A549 (cell line): Measurements from ENCODE around the gene HAUS5.

Source experiments
- CBX8 ChIP-seq: fragments of 200-600 bp; sonication (generic); IDR thresholded peaks from 2 replicates; pipeline ENCODE4 v1.6.1; 2016
- CHD2 ChIP-seq: fragments of 150-350 bp; IDR thresholded peaks from 2 replicates; pipeline ENCODE4 v1.6.1; 2014; ENCODE audit warnings: low read length; ENCODE audit not compliant: partially characterized antibody
- CTCF ChIP-seq: fragments of >200 bp; sonication (Bioruptor Twin); formaldehyde crosslinking; IDR thresholded peaks from 3 replicates; pipeline ENCODE4 v1.5.1; 2016
- EP300 ChIP-seq, 2 experiments: fragments of >200 bp; sonication (Bioruptor Twin); formaldehyde crosslinking; IDR thresholded peaks; 2 replicates in 1 of 2; 3 replicates in 1 of 2; pipeline ENCODE4 v1.6.1; 2016 to 2017
- FOSL2 ChIP-seq, 2 experiments: fragments of 450-650 bp in 1 of 2; fragments of >200 bp in 1 of 2; sonication (Bioruptor Twin) in 1 of 2; formaldehyde crosslinking; IDR thresholded peaks; 2 replicates each; pipeline versions ENCODE4 v1.5.0 to v1.6.1; 2016 to 2020; ENCODE audit warnings: mild to moderate bottlenecking in 1 of 2, moderate library complexity in 1 of 2
- JUNB ChIP-seq: fragments of >200 bp; sonication (Bioruptor Twin); formaldehyde crosslinking; IDR thresholded peaks from 2 replicates; pipeline ENCODE4 v1.6.1; 2016
- MYC ChIP-seq: IDR thresholded peaks from 2 replicates; pipeline ENCODE4 v1.6.1; 2012; ENCODE audit warnings: mild to moderate bottlenecking, inconsistent platforms, low read length, improper control_type of control experiment, borderline replicate concordance
- PBX3 ChIP-seq: IDR thresholded peaks from 2 replicates; pipeline ENCODE4 v1.6.1; 2012
- PHF8 ChIP-seq: fragments of 200-600 bp; sonication (generic); IDR thresholded peaks from 2 replicates; pipeline ENCODE4 v1.6.1; 2016; ENCODE audit warnings: low read depth, mild to moderate bottlenecking, antibody characterized with exemption, moderate library complexity, borderline replicate concordance
- POLR2A ChIP-seq: IDR thresholded peaks from 2 replicates; pipeline ENCODE4 v1.6.1; 2012; ENCODE audit warnings: mild to moderate bottlenecking, low read length
- RAD21 ChIP-seq, 2 experiments: fragments of >200 bp in 1 of 2; sonication (Bioruptor Twin) in 1 of 2; formaldehyde crosslinking in 1 of 2; IDR thresholded peaks in 1 of 2; conservative IDR thresholded peaks in 1 of 2; 2 replicates in 1 of 2; 3 replicates in 1 of 2; pipeline ENCODE4 v1.6.1; 2012 to 2018; ENCODE audit warnings: inconsistent platforms in 1 of 2
- RFX5 ChIP-seq: fragments of 450-650 bp; IDR thresholded peaks from 2 replicates; pipeline ENCODE4 v1.7.1; 2014; ENCODE audit warnings: antibody characterized with exemption, mild to moderate bottlenecking, moderate library complexity
- USF2 ChIP-seq: fragments of 450-650 bp; IDR thresholded peaks from 2 replicates; pipeline ENCODE4 v1.6.1; 2014; ENCODE audit warnings: antibody characterized with exemption
- TF ChIP-seq, protein P1 (sequence below): fragments of 200-600 bp; sonication (generic); IDR thresholded peaks from 2 replicates; pipeline ENCODE4 v1.6.1; 2016; ENCODE audit warnings: antibody characterized with exemption, mild to moderate bottlenecking, moderate library complexity

- TF ChIP-seq FOSL2 (IDR thresholded peaks at IDR 0.05) (no peak), FOSL2 (CRISPR knock-in tag; IDR thresholded peaks at IDR 0.05) (peak; percentile 97), CTCF (no peak), MYC (peak; percentile 74), PBX3 (peak; percentile 78), POLR2A (peak; percentile 57), CHD2 (peak; percentile 60), JUNB (no peak), RAD21 (conservative IDR thresholded peaks at IDR 0.05 in 1 of 2, IDR thresholded peaks at IDR 0.05 in 1 of 2) (no peak), RFX5 (peak; percentile 95), EP300 (IDR thresholded peaks at IDR 0.05) (no peak), USF2 (no peak), CBX8 (no peak), PHF8 (peak; percentile 80)
- TF ChIP-seq, protein P1, sequence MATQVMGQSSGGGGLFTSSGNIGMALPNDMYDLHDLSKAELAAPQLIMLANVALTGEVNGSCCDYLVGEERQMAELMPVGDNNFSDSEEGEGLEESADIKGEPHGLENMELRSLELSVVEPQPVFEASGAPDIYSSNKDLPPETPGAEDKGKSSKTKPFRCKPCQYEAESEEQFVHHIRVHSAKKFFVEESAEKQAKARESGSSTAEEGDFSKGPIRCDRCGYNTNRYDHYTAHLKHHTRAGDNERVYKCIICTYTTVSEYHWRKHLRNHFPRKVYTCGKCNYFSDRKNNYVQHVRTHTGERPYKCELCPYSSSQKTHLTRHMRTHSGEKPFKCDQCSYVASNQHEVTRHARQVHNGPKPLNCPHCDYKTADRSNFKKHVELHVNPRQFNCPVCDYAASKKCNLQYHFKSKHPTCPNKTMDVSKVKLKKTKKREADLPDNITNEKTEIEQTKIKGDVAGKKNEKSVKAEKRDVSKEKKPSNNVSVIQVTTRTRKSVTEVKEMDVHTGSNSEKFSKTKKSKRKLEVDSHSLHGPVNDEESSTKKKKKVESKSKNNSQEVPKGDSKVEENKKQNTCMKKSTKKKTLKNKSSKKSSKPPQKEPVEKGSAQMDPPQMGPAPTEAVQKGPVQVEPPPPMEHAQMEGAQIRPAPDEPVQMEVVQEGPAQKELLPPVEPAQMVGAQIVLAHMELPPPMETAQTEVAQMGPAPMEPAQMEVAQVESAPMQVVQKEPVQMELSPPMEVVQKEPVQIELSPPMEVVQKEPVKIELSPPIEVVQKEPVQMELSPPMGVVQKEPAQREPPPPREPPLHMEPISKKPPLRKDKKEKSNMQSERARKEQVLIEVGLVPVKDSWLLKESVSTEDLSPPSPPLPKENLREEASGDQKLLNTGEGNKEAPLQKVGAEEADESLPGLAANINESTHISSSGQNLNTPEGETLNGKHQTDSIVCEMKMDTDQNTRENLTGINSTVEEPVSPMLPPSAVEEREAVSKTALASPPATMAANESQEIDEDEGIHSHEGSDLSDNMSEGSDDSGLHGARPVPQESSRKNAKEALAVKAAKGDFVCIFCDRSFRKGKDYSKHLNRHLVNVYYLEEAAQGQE = peak; percentile 66
Measured at GRCh38 chr19:35628565-35629331, 16.2 kb downstream of the HAUS5 start, which contains the start of gene RBM42.
